ENCODE results near the gene CARMIL1. TPM values are rescaled to one million over a fixed set of nuclear protein-coding genes. Genes with fewer than 3 reads are reported as not detected.
A peak's percentile ranks its signal among the peaks of the same experiment; 100 is the strongest.

The CARMIL1 gene
- total RNA-seq, 1 donor from 2014 or later: 8.4 TPM

GRCh38 chr6:25446830-25447569, 167.8 kb downstream of the CARMIL1 start:
- intact Hi-C loops (cut with micrococcal nuclease): no loop called here
- Histone ChIP-seq H3K27me3 (ENCODE audit: low read depth) (no peaks in the 10 kb centered on the region), H3K9me3 (replicated peaks) (peaks cover 15% of the 10 kb centered on the region), H3K4me1 (no peaks in the 10 kb centered on the region), H3K36me3 (peaks cover 4% of the 10 kb centered on the region), H3K27ac (replicated peaks) (no peak overlapping the region), H3K4me3 (no peak overlapping the region)
- DNase-seq: no peak
- no peak for TF ChIP-seq CTCF (IDR thresholded peaks at IDR 0.05; ENCODE audit: borderline replicate concordance)

- DNase-seq: no peak
- Histone ChIP-seq H3K27me3 (ENCODE audit: low read depth) (no peaks in the 10 kb centered on the region), H3K4me3 (no peak overlapping the region), H3K36me3 (peaks cover 4% of the 10 kb centered on the region), H3K4me1 (no peaks in the 10 kb centered on the region), H3K27ac (replicated peaks) (no peak overlapping the region), H3K9me3 (replicated peaks) (peaks cover 15% of the 10 kb centered on the region)
- intact Hi-C loops (cut with micrococcal nuclease): no loop called here
- TF ChIP-seq CTCF (IDR thresholded peaks at IDR 0.05; ENCODE audit: borderline replicate concordance): no peak
These were observed 168.4 kb downstream of the CARMIL1 start for GRCh38 chr6:25447570-25447929.

- Histone ChIP-seq H3K4me1 (no peaks in the 10 kb centered on the region), H3K27me3 (ENCODE audit: low read depth) (no peaks in the 10 kb centered on the region), H3K27ac (replicated peaks) (no peak overlapping the region), H3K36me3 (peaks cover 4% of the 10 kb centered on the region), H3K4me3 (no peak overlapping the region), H3K9me3 (replicated peaks) (peaks cover 15% of the 10 kb centered on the region)
- intact Hi-C loops (cut with micrococcal nuclease): no loop called here
- no peak for TF ChIP-seq CTCF (IDR thresholded peaks at IDR 0.05; ENCODE audit: borderline replicate concordance)
- DNase-seq: no peak
These were observed 169.9 kb downstream of the CARMIL1 start for GRCh38 chr6:25448965-25449538.

GRCh38 chr6:25449774-25450173, 170.6 kb downstream of the CARMIL1 start:
- Histone ChIP-seq H3K27ac (replicated peaks) (no peak overlapping the region), H3K9me3 (replicated peaks) (peaks cover 15% of the 10 kb centered on the region), H3K4me3 (no peak overlapping the region), H3K27me3 (ENCODE audit: low read depth) (no peaks in the 10 kb centered on the region), H3K4me1 (no peaks in the 10 kb centered on the region), H3K36me3 (peaks cover 4% of the 10 kb centered on the region)
- DNase-seq: no peak
- no peak for TF ChIP-seq CTCF (IDR thresholded peaks at IDR 0.05; ENCODE audit: borderline replicate concordance)
- intact Hi-C loops (cut with micrococcal nuclease): no loop called here

- TF ChIP-seq CTCF (IDR thresholded peaks at IDR 0.05; ENCODE audit: borderline replicate concordance): no peak
- no peak for DNase-seq
- H3K27ac ChIP-seq (replicated peaks): peak overlapping the region; percentile 11
- H3K4me1 ChIP-seq: no peaks in the 10 kb centered on the region
- H3K36me3 ChIP-seq: peaks cover under 1% of the 10 kb centered on the region
- peak overlapping the region; percentile 27 for H3K4me3 ChIP-seq
- peaks cover 9% of the 10 kb centered on the region for H3K9me3 ChIP-seq (replicated peaks)
- H3K27me3 ChIP-seq (ENCODE audit: low read depth): no peaks in the 10 kb centered on the region
- intact Hi-C loops (cut with micrococcal nuclease): no loop called here
These were observed 171.5 kb downstream of the CARMIL1 start for GRCh38 chr6:25450469-25451198.

All from left ventricle myocardium inferior (tissue), 1 donor.